OCI-LY3 (cell line): Measurements from ENCODE around the gene HNF1B.

ENCODE experiments used
- H2AFZ ChIP-seq: fragments of 200-600, 300-600 bp; shearing (Covaris generic); 2 replicates; pipeline ENCODE4 v1.6.0; 2014; ENCODE audit warnings: antibody characterized with exemption, low read depth, low read length
- H3K27ac ChIP-seq: fragments of 200-600, 300-600 bp; sonication (generic); 2 replicates; pipeline ENCODE4 v1.5.1; 2014; ENCODE audit warnings: mild to moderate bottlenecking, low read length, moderate library complexity, mixed read lengths
- H3K27me3 ChIP-seq: fragments of 200-600, 300-600 bp; sonication (generic); 2 replicates; pipeline ENCODE4 v1.6.1; 2014; ENCODE audit warnings: low read depth, low read length, mixed read lengths
- H3K36me3 ChIP-seq: fragments of 200-600, 300-600 bp; sonication (generic); replicated peaks from 2 replicates; pipeline ENCODE3; 2014; ENCODE audit warnings: low read depth, low read length, mixed read lengths
- H3K4me1 ChIP-seq: fragments of 300-600, 200-600 bp; sonication (generic); 2 replicates; pipeline ENCODE4 v1.6.1; 2014; ENCODE audit warnings: low read length, mixed read lengths
- H3K4me2 ChIP-seq: fragments of 200-600, 300-600 bp; sonication (generic); 2 replicates; pipeline ENCODE4 v1.6.1; 2014; ENCODE audit warnings: low read length, mixed read lengths
- H3K4me3 ChIP-seq: fragments of 300-600, 200-600 bp; sonication (generic); 2 replicates; pipeline ENCODE4 v1.5.1; 2014; ENCODE audit warnings: antibody characterized with exemption, mild to moderate bottlenecking, low read length, moderate library complexity
- H3K79me2 ChIP-seq: fragments of 300-600, 200-600 bp; shearing (Covaris generic); 2 replicates; pipeline ENCODE4 v1.6.1; 2014; ENCODE audit warnings: mild to moderate bottlenecking, low read length, mixed read lengths
- H3K9ac ChIP-seq: fragments of 300-600, 200-600 bp; shearing (Covaris generic); 2 replicates; pipeline ENCODE4 v1.6.0; 2014; ENCODE audit warnings: mild to moderate bottlenecking, low read length, moderate library complexity
- H3K9me3 ChIP-seq: fragments of 200-600, 300-600 bp; shearing (Covaris generic); 2 replicates; pipeline ENCODE4 v1.6.1; 2014; ENCODE audit warnings: low read length, mixed read lengths; ENCODE audit not compliant: insufficient read depth
- H4K20me1 ChIP-seq: fragments of 200-600, 300-600 bp; sonication (generic); 2 replicates; pipeline ENCODE4 v1.6.1; 2016; ENCODE audit warnings: low read length, mixed read lengths; ENCODE audit not compliant: insufficient read depth
- CTCF ChIP-seq: fragments of 200-600, 300-600 bp; sonication (generic); IDR thresholded peaks from 2 replicates; pipeline ENCODE4 v1.5.1; 2014; ENCODE audit warnings: antibody characterized with exemption, low read length, low read depth
- EZH2phosphoT487 ChIP-seq: fragments of 200-600 bp; shearing (Covaris generic); IDR thresholded peaks from 2 replicates; pipeline ENCODE4 v1.6.1; 2018; ENCODE audit warnings: antibody characterized with exemption, mixed run types, low read depth

The HNF1B gene

DNA sequence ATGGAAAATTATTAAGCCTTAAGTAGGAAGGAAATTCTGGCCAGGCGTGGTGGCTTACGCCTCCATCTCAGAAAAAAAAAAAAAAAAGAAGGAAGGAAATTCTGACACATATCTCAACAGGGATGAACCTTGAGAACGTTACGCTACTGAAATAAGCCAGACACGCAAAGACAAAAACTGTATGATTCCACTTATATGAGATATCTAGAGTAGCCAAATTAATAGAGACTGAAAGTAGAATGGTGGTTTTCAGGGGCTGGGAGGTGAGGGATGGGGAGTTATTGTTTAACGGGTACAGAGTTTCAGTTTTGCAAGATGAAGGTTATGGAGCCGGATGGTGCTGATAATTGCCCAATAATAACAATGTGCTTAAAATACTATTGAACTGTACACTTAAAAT, 16.2 kb upstream of the HNF1B start:
- H3K79me2 ChIP-seq: no peaks in the 10 kb centered on the region
- H3K4me3 ChIP-seq: peak overlapping the region; percentile 67
- H3K9ac ChIP-seq: peak overlapping the region; percentile 25; the same call in 1 of the 2 replicates
- peaks cover 26% of the 10 kb centered on the region for H3K27me3 ChIP-seq
- H4K20me1 ChIP-seq: no peaks in the 10 kb centered on the region
- peaks cover 49% of the 10 kb centered on the region for H3K4me1 ChIP-seq
- TF ChIP-seq EZH2phosphoT487: no peak
- TF ChIP-seq CTCF: no peak
- H3K27ac ChIP-seq: no peak overlapping the region
- no peaks in the 10 kb centered on the region for H3K9me3 ChIP-seq
- H3K4me2 ChIP-seq: peak overlapping the region; percentile 94
- H2AFZ ChIP-seq: no peak overlapping the region
- H3K36me3 ChIP-seq: no peaks in the 10 kb centered on the region

DNA sequence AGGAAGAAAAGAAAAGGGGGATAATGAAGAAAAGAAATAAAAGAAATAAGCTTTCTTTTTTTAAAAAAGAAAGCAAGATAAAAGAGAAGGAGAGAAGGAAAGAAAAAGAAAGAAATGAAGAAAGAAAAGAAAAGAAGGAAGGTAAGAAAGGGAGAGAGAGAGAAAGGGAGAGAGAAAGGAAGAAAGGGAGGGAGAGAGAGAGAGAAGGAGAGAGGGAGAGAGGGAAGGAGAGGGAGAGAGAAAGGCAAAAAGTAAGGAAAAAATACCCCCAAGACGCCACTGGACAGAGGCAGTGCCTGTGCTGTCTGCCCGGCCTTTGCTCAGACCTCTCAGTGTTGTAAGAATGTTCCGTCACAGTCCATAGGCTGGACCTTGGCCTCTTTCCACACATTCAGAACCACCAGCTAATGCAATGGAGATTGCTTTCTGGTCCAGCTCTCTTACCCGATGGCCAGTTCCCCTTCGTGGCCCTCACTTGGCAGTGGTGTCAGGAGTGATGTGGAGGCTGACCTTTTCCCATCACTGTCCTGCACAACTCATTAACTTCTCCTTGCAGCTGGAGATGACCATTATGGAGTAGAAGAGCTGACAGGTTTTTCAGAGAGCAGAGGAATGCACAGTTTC, 14.3 kb upstream of the HNF1B start:
- H3K27ac ChIP-seq: no peak overlapping the region
- peaks cover 30% of the 10 kb centered on the region for H3K4me1 ChIP-seq
- H3K9ac ChIP-seq: no peak overlapping the region
- H3K27me3 ChIP-seq: peaks cover 20% of the 10 kb centered on the region
- H3K4me3 ChIP-seq: no peak overlapping the region
- no peaks in the 10 kb centered on the region for H3K36me3 ChIP-seq
- no peaks in the 10 kb centered on the region for H3K79me2 ChIP-seq
- H2AFZ ChIP-seq: no peak overlapping the region
- H3K9me3 ChIP-seq: no peaks in the 10 kb centered on the region
- no peaks in the 10 kb centered on the region for H4K20me1 ChIP-seq
- TF ChIP-seq CTCF (no peak), EZH2phosphoT487 (no peak)
- H3K4me2 ChIP-seq: no peak overlapping the region

DNA sequence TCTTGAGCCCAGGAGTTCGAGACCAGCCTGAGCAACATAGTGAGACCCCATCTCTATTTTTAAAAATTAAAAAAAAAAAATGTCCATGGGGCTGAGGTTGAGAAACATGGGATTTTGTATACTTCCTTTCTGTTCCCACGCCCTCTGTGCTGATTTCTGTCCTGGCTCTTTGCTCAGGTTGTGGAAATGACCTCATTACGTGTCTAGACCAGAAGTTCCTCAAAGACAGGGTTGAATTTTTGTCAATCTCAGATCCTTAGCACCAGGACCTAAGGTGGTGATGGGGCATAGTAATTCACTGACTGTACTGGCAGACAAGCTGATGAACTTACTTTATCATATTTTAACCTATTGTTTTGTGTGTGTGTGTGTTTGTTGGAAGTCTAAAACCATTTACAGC, 11.2 kb upstream of the HNF1B start:
- Histone ChIP-seq H3K27ac (no peak overlapping the region), H3K4me2 (no peak overlapping the region), H3K9me3 (no peaks in the 10 kb centered on the region), H3K4me3 (no peak overlapping the region), H3K27me3 (0 out of 2 replicates have a peak, but pooled peaks cover 2% of the 10 kb centered on the region), H2AFZ (no peak overlapping the region), H3K4me1 (peaks cover 15% of the 10 kb centered on the region), H4K20me1 (no peaks in the 10 kb centered on the region), H3K79me2 (no peaks in the 10 kb centered on the region), H3K9ac (no peak overlapping the region), H3K36me3 (no peaks in the 10 kb centered on the region)
- TF ChIP-seq CTCF (no peak), EZH2phosphoT487 (no peak)

- no peak overlapping the region for H3K9ac ChIP-seq
- H3K36me3 ChIP-seq: no peaks in the 10 kb centered on the region
- no peak overlapping the region for H3K4me3 ChIP-seq
- no peaks in the 10 kb centered on the region for H3K9me3 ChIP-seq
- no peak overlapping the region for H3K27ac ChIP-seq
- no peak overlapping the region for H3K4me2 ChIP-seq
- no peaks in the 10 kb centered on the region for H4K20me1 ChIP-seq
- no peak for TF ChIP-seq CTCF
- TF ChIP-seq EZH2phosphoT487: no peak
- H2AFZ ChIP-seq: no peak overlapping the region
- no peaks in the 10 kb centered on the region for H3K79me2 ChIP-seq
- peaks cover 19% of the 10 kb centered on the region for H3K4me1 ChIP-seq
- 0 out of 2 replicates have a peak, but pooled peaks cover 2% of the 10 kb centered on the region for H3K27me3 ChIP-seq
These were observed 10.6 kb upstream of the HNF1B start for GRCh38 chr17:37755455-37755854.
